Neural progenitor cell (in vitro differentiated cells): ENCODE data around the gene FAM229A. TPM values are rescaled to one million over a fixed set of nuclear protein-coding genes. Genes with fewer than 3 reads are reported as not detected.

Experiments used
- DNase-seq: peaks from one replicate; pipeline ENCODE4 v3.0.0-alpha.2; 2016; ENCODE audit warnings: low spot score
- H2AFZ ChIP-seq: fragments of 200-600 bp; sonication (generic); replicated peaks from 2 replicates; pipeline ENCODE4 v1.6.1; 2016; ENCODE audit warnings: antibody characterized with exemption
- H3F3A ChIP-seq: fragments of 200-600 bp; sonication (generic); 2 replicates; pipeline ENCODE4 v1.6.1; 2016; ENCODE audit warnings: antibody characterized with exemption, low read depth
- H3K27ac ChIP-seq: fragments of 200-600 bp; sonication (generic); 2 replicates; pipeline ENCODE4 v1.5.1; 2016; ENCODE audit warnings: mild to moderate bottlenecking
- H3K27me3 ChIP-seq: fragments of 200-600 bp; sonication (generic); 2 replicates; pipeline ENCODE4 v1.6.1; 2016; ENCODE audit warnings: mild to moderate bottlenecking, moderate library complexity
- H3K36me3 ChIP-seq: fragments of 200-600 bp; sonication (generic); 2 replicates; pipeline ENCODE4 v1.5.1; 2016
- H3K4me1 ChIP-seq: fragments of 200-600 bp; sonication (generic); 2 replicates; pipeline ENCODE4 v1.6.1; 2016; ENCODE audit warnings: mixed run types
- H3K4me2 ChIP-seq: fragments of 200-600 bp; sonication (generic); 2 replicates; pipeline ENCODE4 v1.6.1; 2016
- H3K4me3 ChIP-seq: fragments of 200-600 bp; sonication (generic); 2 replicates; pipeline ENCODE4 v1.5.1; 2016
- H3K79me2 ChIP-seq: fragments of 200-600 bp; sonication (generic); 2 replicates; pipeline ENCODE4 v1.6.1; 2016; ENCODE audit warnings: low read depth
- H3K9ac ChIP-seq: fragments of 200-600 bp; sonication (generic); 2 replicates; pipeline ENCODE4 v1.6.1; 2016
- H3K9me3 ChIP-seq: fragments of 200-600 bp; sonication (generic); 2 replicates; pipeline ENCODE4 v1.5.1; 2016; ENCODE audit warnings: low read depth
- H4K20me1 ChIP-seq: fragments of 200-600 bp; sonication (generic); 2 replicates; pipeline ENCODE4 v1.6.1; 2016; ENCODE audit warnings: low read depth
- H3K27ac Mint-ChIP-seq: 3 replicates; pipeline ENCODE4 v1.8.0; 2021; ENCODE audit warnings: mixed read lengths
- H3K27me3 Mint-ChIP-seq: 2 replicates; pipeline ENCODE4 v1.8.0; 2022; ENCODE audit warnings: low read depth, mild to moderate bottlenecking, inconsistent platforms, moderate library complexity, mixed read lengths; ENCODE audit not compliant: insufficient read depth
- H3K36me3 Mint-ChIP-seq: 3 replicates; pipeline ENCODE4 v1.8.0; 2021; ENCODE audit warnings: mixed read lengths
- H3K4me1 Mint-ChIP-seq: 3 replicates; pipeline ENCODE4 v1.8.0; 2021; ENCODE audit warnings: mixed read lengths
- H3K4me3 Mint-ChIP-seq: 3 replicates; pipeline ENCODE4 v1.8.0; 2021; ENCODE audit warnings: mild to moderate bottlenecking, moderate library complexity, mixed read lengths
- H3K9me3 Mint-ChIP-seq: 3 replicates; pipeline ENCODE4 v1.8.0; 2020; ENCODE audit warnings: mixed read lengths
- EZH2 ChIP-seq: fragments of 200-600 bp; sonication (generic); IDR thresholded peaks from 2 replicates; pipeline ENCODE4 v1.6.1; 2017; ENCODE audit warnings: antibody characterized with exemption, mild to moderate bottlenecking, moderate library complexity
- EZH2phosphoT487 ChIP-seq: fragments of 200-600 bp; sonication (generic); IDR thresholded peaks from 2 replicates; pipeline ENCODE4 v1.6.1; 2017; ENCODE audit warnings: antibody characterized with exemption
- total RNA-seq: library from RNA; depleted of rRNA; stranded (reverse); fragments of >200 nt; gene quantifications from 2 replicates; pipeline ENCODE4 v1.2.3, GENCODE V29; 2015; ENCODE audit warnings: low replicate concordance
- TF ChIP-seq, protein P1 (sequence below): fragments of 200-600 bp; sonication (generic); IDR thresholded peaks from 2 replicates; pipeline ENCODE4 v1.5.1; 2017; ENCODE audit warnings: antibody characterized with exemption, mild to moderate bottlenecking

The FAM229A gene
- total RNA-seq, 1 donor from 2014 or later, result 3.8 TPM

GRCh38 chr1:32329931-32330466 is 32.3 kb downstream of the FAM229A start:
- Histone ChIP-seq H3K36me3 (peaks cover 6% of the 10 kb centered on the region), H3K4me1 (peaks cover 13% of the 10 kb centered on the region), H3K9me3 (no peaks in the 10 kb centered on the region), H3F3A (peaks cover 57% of the 10 kb centered on the region), H3K79me2 (peaks cover 25% of the 10 kb centered on the region), H3K9ac (no peak overlapping the region), H3K27me3 (no peaks in the 10 kb centered on the region), H2AFZ (no peak overlapping the region), H3K4me3 (no peak overlapping the region), H3K4me2 (no peak overlapping the region), H4K20me1 (peaks cover 64% of the 10 kb centered on the region), H3K27ac (no peak overlapping the region)
- Mint-ChIP-seq H3K4me3 (peak overlapping the region; percentile 49), H3K27ac (no peak overlapping the region), H3K36me3 (peaks cover 44% of the 10 kb centered on the region), H3K9me3 (no peaks in the 10 kb centered on the region), H3K27me3 (peaks cover 27% of the 10 kb centered on the region), H3K4me1 (peaks cover 30% of the 10 kb centered on the region)
- TF ChIP-seq EZH2phosphoT487 (no peak), EZH2 (no peak)
- TF ChIP-seq, protein P1, sequence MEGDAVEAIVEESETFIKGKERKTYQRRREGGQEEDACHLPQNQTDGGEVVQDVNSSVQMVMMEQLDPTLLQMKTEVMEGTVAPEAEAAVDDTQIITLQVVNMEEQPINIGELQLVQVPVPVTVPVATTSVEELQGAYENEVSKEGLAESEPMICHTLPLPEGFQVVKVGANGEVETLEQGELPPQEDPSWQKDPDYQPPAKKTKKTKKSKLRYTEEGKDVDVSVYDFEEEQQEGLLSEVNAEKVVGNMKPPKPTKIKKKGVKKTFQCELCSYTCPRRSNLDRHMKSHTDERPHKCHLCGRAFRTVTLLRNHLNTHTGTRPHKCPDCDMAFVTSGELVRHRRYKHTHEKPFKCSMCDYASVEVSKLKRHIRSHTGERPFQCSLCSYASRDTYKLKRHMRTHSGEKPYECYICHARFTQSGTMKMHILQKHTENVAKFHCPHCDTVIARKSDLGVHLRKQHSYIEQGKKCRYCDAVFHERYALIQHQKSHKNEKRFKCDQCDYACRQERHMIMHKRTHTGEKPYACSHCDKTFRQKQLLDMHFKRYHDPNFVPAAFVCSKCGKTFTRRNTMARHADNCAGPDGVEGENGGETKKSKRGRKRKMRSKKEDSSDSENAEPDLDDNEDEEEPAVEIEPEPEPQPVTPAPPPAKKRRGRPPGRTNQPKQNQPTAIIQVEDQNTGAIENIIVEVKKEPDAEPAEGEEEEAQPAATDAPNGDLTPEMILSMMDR, result no peak
- DNase-seq, result no peak

- Histone ChIP-seq H3K9me3 (no peaks in the 10 kb centered on the region), H3K4me2 (no peak overlapping the region), H4K20me1 (peaks cover 53% of the 10 kb centered on the region), H3K36me3 (no peaks in the 10 kb centered on the region), H3K4me1 (no peaks in the 10 kb centered on the region), H3K79me2 (no peaks in the 10 kb centered on the region), H3K9ac (no peak overlapping the region), H3K27ac (no peak overlapping the region), H3K27me3 (no peaks in the 10 kb centered on the region), H2AFZ (no peak overlapping the region), H3K4me3 (no peak overlapping the region), H3F3A (peaks cover 29% of the 10 kb centered on the region)
- no peak overlapping the region for H3K27ac Mint-ChIP-seq
- peaks cover 32% of the 10 kb centered on the region for H3K36me3 Mint-ChIP-seq
- H3K4me3 Mint-ChIP-seq, result no peak overlapping the region
- H3K4me1 Mint-ChIP-seq, result peaks cover 13% of the 10 kb centered on the region
- H3K9me3 Mint-ChIP-seq, result no peaks in the 10 kb centered on the region
- TF ChIP-seq EZH2phosphoT487, result no peak
- DNase-seq, result no peak
- H3K27me3 Mint-ChIP-seq, result peaks cover 19% of the 10 kb centered on the region
Measured at GRCh38 chr1:32327204-32327603, 35.1 kb downstream of the FAM229A start.

- H3K4me1 Mint-ChIP-seq, result peaks cover under 1% of the 10 kb centered on the region
- no peak overlapping the region for H3K4me3 Mint-ChIP-seq
- no peak overlapping the region for H3K27ac ChIP-seq
- peaks cover 26% of the 10 kb centered on the region for H4K20me1 ChIP-seq
- TF ChIP-seq, protein P1, result no peak
- TF ChIP-seq EZH2phosphoT487 (no peak), EZH2 (no peak)
- H3K36me3 Mint-ChIP-seq, result peaks cover 8% of the 10 kb centered on the region
- no peaks in the 10 kb centered on the region for H3K79me2 ChIP-seq
- no peak for DNase-seq
- H3K9ac ChIP-seq, result no peak overlapping the region
- peaks cover 4% of the 10 kb centered on the region for H3F3A ChIP-seq
- no peak overlapping the region for H3K4me2 ChIP-seq
- no peaks in the 10 kb centered on the region for H3K36me3 ChIP-seq
- no peak overlapping the region for H3K4me3 ChIP-seq
- no peaks in the 10 kb centered on the region for H3K9me3 Mint-ChIP-seq
- no peaks in the 10 kb centered on the region for H3K27me3 ChIP-seq
- no peak overlapping the region for H2AFZ ChIP-seq
- H3K27me3 Mint-ChIP-seq, result peaks cover 4% of the 10 kb centered on the region
- no peaks in the 10 kb centered on the region for H3K9me3 ChIP-seq
- H3K27ac Mint-ChIP-seq, result no peak overlapping the region
- no peaks in the 10 kb centered on the region for H3K4me1 ChIP-seq
Measured at GRCh38 chr1:32321712-32322291, 40.5 kb downstream of the FAM229A start.
